LNCAP (cell line): Measurements from ENCODE around the gene AKAP7.

Experiments
- TF ChIP-seq, protein P1 (sequence below): fragments of 450-650 bp; IDR thresholded peaks from 2 replicates; pipeline ENCODE4 v1.5.1; 2017; ENCODE audit warnings: mild to moderate bottlenecking

AKAP7 gene

DNA sequence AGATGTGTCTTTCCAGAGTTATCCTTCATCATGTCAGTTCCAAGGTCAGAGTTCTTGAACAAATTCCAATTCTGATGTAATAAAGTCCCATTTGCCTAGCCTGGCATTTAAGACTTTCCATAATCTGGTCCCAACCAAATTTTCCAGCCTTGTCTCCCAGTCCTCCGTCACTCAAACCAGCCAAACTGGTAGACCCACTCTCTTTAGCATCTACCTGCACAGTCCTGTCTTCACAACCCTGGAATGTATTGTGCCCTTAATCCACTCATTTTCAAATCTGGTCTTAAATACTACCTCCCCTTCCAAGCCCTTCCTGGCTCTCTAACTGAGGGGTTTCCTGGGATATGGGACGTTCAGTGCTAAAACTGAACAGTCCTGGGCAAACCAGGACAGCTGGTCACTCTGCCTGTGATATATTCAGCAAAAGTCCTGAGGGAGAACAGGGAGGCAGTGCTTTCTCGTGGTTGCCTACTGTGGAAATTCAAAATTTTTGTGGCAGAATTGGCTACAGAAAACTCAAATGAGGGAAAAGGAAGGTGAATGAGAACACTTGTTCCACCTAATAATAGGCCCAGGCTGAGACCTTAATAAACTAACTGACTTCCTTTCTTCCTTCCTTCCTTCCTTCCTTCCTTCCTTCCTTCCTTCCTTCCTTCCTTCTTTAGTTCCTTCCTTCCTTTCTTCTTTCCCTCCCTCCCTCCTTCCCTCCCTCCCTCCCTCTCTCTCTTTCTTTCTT is 10.8 kb upstream of the AKAP7 start:
- TF ChIP-seq, protein P1, sequence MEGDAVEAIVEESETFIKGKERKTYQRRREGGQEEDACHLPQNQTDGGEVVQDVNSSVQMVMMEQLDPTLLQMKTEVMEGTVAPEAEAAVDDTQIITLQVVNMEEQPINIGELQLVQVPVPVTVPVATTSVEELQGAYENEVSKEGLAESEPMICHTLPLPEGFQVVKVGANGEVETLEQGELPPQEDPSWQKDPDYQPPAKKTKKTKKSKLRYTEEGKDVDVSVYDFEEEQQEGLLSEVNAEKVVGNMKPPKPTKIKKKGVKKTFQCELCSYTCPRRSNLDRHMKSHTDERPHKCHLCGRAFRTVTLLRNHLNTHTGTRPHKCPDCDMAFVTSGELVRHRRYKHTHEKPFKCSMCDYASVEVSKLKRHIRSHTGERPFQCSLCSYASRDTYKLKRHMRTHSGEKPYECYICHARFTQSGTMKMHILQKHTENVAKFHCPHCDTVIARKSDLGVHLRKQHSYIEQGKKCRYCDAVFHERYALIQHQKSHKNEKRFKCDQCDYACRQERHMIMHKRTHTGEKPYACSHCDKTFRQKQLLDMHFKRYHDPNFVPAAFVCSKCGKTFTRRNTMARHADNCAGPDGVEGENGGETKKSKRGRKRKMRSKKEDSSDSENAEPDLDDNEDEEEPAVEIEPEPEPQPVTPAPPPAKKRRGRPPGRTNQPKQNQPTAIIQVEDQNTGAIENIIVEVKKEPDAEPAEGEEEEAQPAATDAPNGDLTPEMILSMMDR: no peak

DNA sequence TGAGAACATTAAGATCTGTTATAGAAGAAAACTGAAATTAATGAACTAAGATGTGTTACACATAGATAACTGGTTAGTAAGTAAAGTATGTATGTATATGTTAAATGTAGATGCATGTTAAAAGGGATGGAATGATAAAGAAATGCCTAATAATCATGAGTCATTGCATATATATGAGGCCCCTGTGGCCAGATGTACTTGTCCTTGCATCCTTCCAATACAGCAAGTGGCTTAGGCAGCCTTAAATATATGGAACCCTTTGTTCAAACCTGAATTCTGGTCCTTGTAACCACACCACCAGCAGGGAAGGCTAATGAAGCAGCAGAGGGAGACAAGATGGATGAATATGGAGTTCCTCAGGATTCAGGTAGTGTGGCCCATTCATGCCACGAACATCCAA is 9.8 kb upstream of the AKAP7 start:
- TF ChIP-seq, protein P1: no peak

DNA sequence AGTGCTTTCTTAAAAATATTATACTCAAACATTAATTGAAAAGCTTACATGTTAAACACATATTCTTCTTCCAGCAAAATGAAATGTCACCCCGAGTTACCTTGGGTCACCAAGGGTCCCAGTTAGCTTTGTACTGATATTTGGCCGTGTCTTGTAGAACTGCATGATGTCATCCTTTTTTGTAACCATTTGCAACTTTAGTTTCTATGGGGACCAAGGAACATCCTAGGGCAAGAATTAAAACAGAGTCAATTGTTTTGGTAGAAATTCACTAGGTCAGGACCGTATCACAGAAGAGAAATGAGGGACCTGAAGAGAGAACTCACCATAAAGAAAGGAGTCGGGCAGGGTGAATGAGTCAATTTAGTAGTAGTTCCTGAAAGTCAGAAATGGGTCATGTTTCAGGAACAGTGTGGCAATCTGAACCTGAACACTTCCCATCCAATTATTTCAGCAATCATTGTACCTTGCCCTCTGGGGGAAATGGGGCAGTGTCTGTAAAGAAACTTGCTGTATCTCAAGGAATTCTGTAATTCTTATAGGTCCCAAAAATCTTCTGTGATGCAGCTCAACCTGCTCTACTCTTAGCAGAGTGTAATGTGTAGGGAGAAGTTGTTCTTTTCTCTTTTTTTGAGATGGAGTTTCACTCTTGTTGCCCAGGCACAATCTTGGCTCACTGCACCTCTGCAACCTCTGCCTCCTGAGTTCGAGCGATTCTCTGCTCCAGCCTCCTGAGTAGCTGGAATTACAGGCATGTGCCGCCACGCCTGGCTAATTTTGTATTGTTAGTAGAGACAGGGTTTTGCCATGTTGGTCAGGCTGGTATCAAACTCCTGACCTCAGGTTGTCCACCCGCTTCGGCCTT is 5.3 kb upstream of the AKAP7 start:
- TF ChIP-seq, protein P1: no peak

DNA sequence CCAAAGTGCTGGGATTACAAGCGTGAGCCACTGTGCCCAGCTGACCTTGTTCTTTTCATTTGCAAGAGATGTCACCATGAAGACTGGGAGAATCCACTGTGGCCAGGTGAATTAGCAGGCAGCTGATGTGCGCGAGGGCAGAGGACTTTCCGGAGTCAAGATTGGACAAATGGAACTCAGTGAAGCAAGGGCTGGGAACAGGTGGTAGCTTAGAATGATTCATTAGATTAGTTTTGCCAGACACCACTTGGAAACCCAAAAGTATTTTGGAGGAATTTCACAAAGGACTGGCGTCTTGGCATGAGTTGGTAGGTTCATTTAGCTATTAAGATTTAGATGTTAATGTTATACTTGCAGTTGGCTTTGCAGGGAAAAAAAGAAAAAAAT is 4.7 kb upstream of the AKAP7 start:
- TF ChIP-seq, protein P1: no peak

DNA sequence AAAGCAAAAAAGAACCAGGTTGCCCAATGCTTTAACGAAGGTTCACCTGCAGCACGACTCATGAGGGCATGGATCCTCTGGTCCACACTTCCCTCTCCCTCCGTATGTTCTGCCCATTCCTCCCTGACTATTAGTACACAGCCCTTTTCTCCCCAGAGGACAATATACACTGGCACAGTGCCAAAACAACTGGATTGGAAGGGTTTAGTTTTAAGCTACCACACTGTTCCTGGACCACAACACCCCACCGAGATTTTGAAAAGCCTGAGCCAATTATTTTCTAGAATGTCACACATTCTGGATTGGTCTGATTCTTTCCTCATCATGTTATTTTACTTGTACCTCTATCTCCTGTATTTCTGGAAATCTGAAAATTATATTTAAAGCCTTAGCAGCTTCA is 2.9 kb upstream of the AKAP7 start:
- TF ChIP-seq, protein P1: no peak

DNA sequence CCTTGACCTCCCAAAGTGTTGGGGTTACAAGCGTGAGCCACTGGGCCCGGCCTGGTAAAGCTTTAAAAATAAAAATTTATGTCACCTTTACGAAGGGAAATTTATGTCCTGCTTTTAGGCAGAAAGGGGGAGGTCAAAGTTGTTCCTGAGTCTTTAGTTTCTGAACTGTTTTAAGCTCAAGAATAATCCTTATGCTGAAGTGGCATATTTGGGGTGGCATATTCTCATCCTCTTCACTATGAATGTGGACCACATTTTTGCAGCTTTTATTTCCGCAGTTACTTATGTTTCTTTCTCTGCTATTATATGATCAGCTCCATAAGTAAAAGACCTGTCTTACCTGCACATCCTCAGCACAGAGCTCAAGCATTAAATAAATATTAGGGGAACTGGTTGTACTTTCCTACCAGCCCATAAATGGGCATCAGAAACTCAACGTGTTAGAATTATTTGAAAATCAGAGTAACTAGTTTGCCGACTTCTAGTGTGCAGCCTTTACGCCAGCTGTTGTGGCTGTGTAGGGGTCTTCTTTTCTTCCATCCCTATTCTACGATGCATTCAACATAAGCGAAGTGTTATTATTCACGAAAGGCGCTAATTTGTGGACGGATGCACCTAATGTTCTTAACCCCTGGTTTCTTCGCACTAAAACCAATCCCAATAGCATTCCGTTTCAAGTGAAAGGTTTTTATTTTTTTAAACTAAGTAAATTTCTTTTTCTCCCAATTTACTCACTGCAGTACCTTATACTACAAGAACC is 867 bp upstream of the AKAP7 start:
- TF ChIP-seq, protein P1: no peak

DNA sequence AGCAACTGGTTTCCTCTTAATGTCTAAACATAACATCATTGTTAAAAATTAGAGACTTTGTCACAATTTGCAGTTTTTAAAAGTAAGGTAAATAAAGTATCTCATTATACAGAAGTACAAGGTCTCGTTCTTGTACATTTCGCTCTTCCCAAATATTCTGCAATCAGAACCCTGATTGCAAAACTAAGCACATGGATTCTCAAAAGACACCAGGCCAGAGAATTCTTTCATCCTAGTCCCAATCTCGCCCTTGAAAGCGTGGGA is 355 bp upstream of the AKAP7 start:
- TF ChIP-seq, protein P1: no peak
